ENCODE measurements around the gene NXPE4.
"Not testable (repeated sequence)": the region's sequence is repeated elsewhere in the genome, so short reads cannot be mapped to it uniquely, and the experiment has no call there.

DNA sequence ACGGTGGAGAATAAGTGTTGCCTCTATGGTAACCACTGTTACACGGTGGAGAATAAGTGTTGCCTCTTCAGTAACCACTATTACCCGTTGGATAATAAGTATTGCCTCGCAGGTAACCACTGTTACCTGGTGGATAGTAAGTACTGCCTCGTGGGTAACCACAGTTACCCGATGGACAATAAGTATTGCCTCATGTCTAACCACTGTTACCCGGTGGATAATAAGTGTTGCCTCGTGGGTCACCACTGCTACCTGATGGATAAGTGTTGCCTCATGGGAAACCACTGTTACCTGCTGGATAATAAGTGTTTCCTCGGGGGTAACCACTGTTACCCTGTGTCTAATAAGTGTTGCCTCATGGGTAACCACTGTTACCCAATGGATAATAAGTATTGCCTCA is 16.6 kb upstream of the NXPE4 start:
- TF ChIP-seq, protein P1, sequence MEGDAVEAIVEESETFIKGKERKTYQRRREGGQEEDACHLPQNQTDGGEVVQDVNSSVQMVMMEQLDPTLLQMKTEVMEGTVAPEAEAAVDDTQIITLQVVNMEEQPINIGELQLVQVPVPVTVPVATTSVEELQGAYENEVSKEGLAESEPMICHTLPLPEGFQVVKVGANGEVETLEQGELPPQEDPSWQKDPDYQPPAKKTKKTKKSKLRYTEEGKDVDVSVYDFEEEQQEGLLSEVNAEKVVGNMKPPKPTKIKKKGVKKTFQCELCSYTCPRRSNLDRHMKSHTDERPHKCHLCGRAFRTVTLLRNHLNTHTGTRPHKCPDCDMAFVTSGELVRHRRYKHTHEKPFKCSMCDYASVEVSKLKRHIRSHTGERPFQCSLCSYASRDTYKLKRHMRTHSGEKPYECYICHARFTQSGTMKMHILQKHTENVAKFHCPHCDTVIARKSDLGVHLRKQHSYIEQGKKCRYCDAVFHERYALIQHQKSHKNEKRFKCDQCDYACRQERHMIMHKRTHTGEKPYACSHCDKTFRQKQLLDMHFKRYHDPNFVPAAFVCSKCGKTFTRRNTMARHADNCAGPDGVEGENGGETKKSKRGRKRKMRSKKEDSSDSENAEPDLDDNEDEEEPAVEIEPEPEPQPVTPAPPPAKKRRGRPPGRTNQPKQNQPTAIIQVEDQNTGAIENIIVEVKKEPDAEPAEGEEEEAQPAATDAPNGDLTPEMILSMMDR (IDR thresholded peaks at IDR 0.05), result not testable (repeated sequence)
- not testable (repeated sequence) for TF ChIP-seq POLR2A (IDR thresholded peaks at IDR 0.05)
